Activated T-cell treated with anti-CD3 and anti-CD28 coated beads, Interleukin-2, amount 50 U/mL, for 1 hour (primary cell): ENCODE results near the gene ZNF189.

Experiments
- DNase-seq: peaks from one replicate; pipeline ENCODE4 v3.0.0-alpha.2; 2020

ZNF189 gene

GRCh38 chr9:101455656-101456240 is 57.1 kb downstream of the ZNF189 start:
- no peak for DNase-seq

GRCh38 chr9:101457003-101457402 is 58.4 kb downstream of the ZNF189 start:
- DNase-seq: no peak

- DNase-seq: no peak
These were observed 60.4 kb downstream of the ZNF189 start for GRCh38 chr9:101458963-101459631.
